ENCODE measurements around the gene CIB4.

Gene CIB4

GRCh38 chr2:26682155-26682554, 41.0 kb upstream of the CIB4 start:
- TF ChIP-seq CTCF (IDR thresholded peaks at IDR 0.05; ENCODE audit: low read depth, low read length), result no peak
- in situ Hi-C loops (cut with HindIII; ENCODE audit: low sequenced_read_pairs), result no loop called here
- no peak overlapping the region for H3K4me3 ChIP-seq (ENCODE audit: low read depth, low read length)
- no peak for DNase-seq (ENCODE audit: low read depth, low spot score)

- no peak for DNase-seq (ENCODE audit: low read depth, low spot score)
- H3K4me3 ChIP-seq (ENCODE audit: low read depth, low read length), result no peak overlapping the region
- no peak for TF ChIP-seq CTCF (IDR thresholded peaks at IDR 0.05; ENCODE audit: low read depth, low read length)
- in situ Hi-C loops (cut with HindIII; ENCODE audit: low sequenced_read_pairs), result no loop called here
Observed at GRCh38 chr2:26681656-26682055, 40.5 kb upstream of the CIB4 start.

GRCh38 chr2:26679867-26680266, 38.7 kb upstream of the CIB4 start:
- H3K4me3 ChIP-seq (ENCODE audit: low read depth, low read length), result no peak overlapping the region
- in situ Hi-C loops (cut with HindIII; ENCODE audit: low sequenced_read_pairs), result no loop called here
- no peak for TF ChIP-seq CTCF (IDR thresholded peaks at IDR 0.05; ENCODE audit: low read depth, low read length)
- no peak for DNase-seq (ENCODE audit: low read depth, low spot score)

GRCh38 chr2:26678035-26678434, 36.9 kb upstream of the CIB4 start:
- no peak overlapping the region for H3K4me3 ChIP-seq (ENCODE audit: low read depth, low read length)
- TF ChIP-seq CTCF (IDR thresholded peaks at IDR 0.05; ENCODE audit: low read depth, low read length), result no peak
- DNase-seq (ENCODE audit: low read depth, low spot score), result no peak
- in situ Hi-C loops (cut with HindIII; ENCODE audit: low sequenced_read_pairs), result no loop called here

GRCh38 chr2:26675651-26676255, 34.6 kb upstream of the CIB4 start:
- DNase-seq (ENCODE audit: low read depth, low spot score), result no peak
- in situ Hi-C loops (cut with HindIII; ENCODE audit: low sequenced_read_pairs), result no loop called here
- no peak overlapping the region for H3K4me3 ChIP-seq (ENCODE audit: low read depth, low read length)
- no peak for TF ChIP-seq CTCF (IDR thresholded peaks at IDR 0.05; ENCODE audit: low read depth, low read length)

- DNase-seq (ENCODE audit: low read depth, low spot score), result no peak
- no peak overlapping the region for H3K4me3 ChIP-seq (ENCODE audit: low read depth, low read length)
- TF ChIP-seq CTCF (IDR thresholded peaks at IDR 0.05; ENCODE audit: low read depth, low read length), result no peak
- in situ Hi-C loops (cut with HindIII; ENCODE audit: low sequenced_read_pairs), result no loop called here
Observed at GRCh38 chr2:26674771-26675170, 33.6 kb upstream of the CIB4 start.

Data from astrocyte of the spinal cord (primary cell).